ENCODE results near the gene DNTT. TPM values are rescaled to one million over a fixed set of nuclear protein-coding genes. Genes with fewer than 3 reads are reported as not detected.

The DNTT gene
- polyA plus RNA-seq, 1 donor (not counting 4 experiments of a cell fraction or from before 2014, with no cell fraction given) = not detected

- H4K20me1 ChIP-seq (ENCODE audit: control insufficient read depth, extremely low read depth, insufficient read depth, low read length) = no peaks in the 10 kb centered on the region
- no peaks in the 10 kb centered on the region for H3K9me3 ChIP-seq (ENCODE audit: control insufficient read depth, low read depth, low read length)
- no peak overlapping the region for H3K9ac ChIP-seq (ENCODE audit: control insufficient read depth, extremely low read depth, insufficient read depth, low read length)
- H2AFZ ChIP-seq (ENCODE audit: control insufficient read depth, low read length) = no peak overlapping the region
- no peak overlapping the region for H3K4me2 ChIP-seq (ENCODE audit: control insufficient read depth, extremely low read depth, insufficient read depth, low read depth, low read length)
- H3K27ac ChIP-seq (ENCODE audit: control insufficient read depth, insufficient read depth, low read length) = no peak overlapping the region
- no peaks in the 10 kb centered on the region for H3K36me3 ChIP-seq (ENCODE audit: control insufficient read depth in 2 of 2, extremely low read depth in 1 of 2, insufficient read depth in 2 of 2, low read length in 2 of 2)
- no peaks in the 10 kb centered on the region for H3K9me1 ChIP-seq (ENCODE audit: control insufficient read depth, extremely low read depth, insufficient read depth, low read length)
- H3K4me1 ChIP-seq (ENCODE audit: control insufficient read depth, extremely low read depth, insufficient read depth, low read length) = no peaks in the 10 kb centered on the region
- no peak for TF ChIP-seq EZH2 (IDR thresholded peaks at IDR 0.05; ENCODE audit: low read length)
- TF ChIP-seq CTCF (optimal IDR thresholded peaks at IDR 0.05 in 1 of 3, IDR thresholded peaks at IDR 0.05 in 1 of 3, conservative IDR thresholded peaks at IDR 0.05 in 1 of 3; ENCODE audit: extremely low read depth in 1 of 3, insufficient read depth in 2 of 3, low read length in 3 of 3) = no peak
- dilution Hi-C loops (cut with MboI; ENCODE audit: extremely low pct_ligation_motif_present, low sequenced_read_pairs) = no loop called here
- no peaks in the 10 kb centered on the region for H3K79me2 ChIP-seq (ENCODE audit: control insufficient read depth, insufficient read depth, low read length)
- no peak for FAIRE-seq
- no peaks in the 10 kb centered on the region for H3K27me3 ChIP-seq (ENCODE audit: control insufficient read depth, extremely low read depth, insufficient read depth, low read length)
- DNase-seq (ENCODE audit: low read depth, low spot score) = no peak
- no peak overlapping the region for H3K4me3 ChIP-seq (ENCODE audit: control insufficient read depth in 2 of 3, extremely low read depth in 1 of 3, insufficient read depth in 2 of 3, low read depth in 1 of 3, low read length in 3 of 3)
These were observed 35.1 kb downstream of the DNTT start for GRCh38 chr10:96339383-96339782.

GRCh38 chr10:96339956-96340904 is 36.0 kb downstream of the DNTT start:
- Histone ChIP-seq H3K9ac (ENCODE audit: control insufficient read depth, extremely low read depth, insufficient read depth, low read length) (no peak overlapping the region), H3K27ac (ENCODE audit: control insufficient read depth, insufficient read depth, low read length) (no peak overlapping the region), H3K4me1 (ENCODE audit: control insufficient read depth, extremely low read depth, insufficient read depth, low read length) (no peaks in the 10 kb centered on the region), H4K20me1 (ENCODE audit: control insufficient read depth, extremely low read depth, insufficient read depth, low read length) (no peaks in the 10 kb centered on the region), H3K27me3 (ENCODE audit: control insufficient read depth, extremely low read depth, insufficient read depth, low read length) (no peaks in the 10 kb centered on the region), H3K9me3 (ENCODE audit: control insufficient read depth, low read depth, low read length) (no peaks in the 10 kb centered on the region), H3K4me2 (ENCODE audit: control insufficient read depth, extremely low read depth, insufficient read depth, low read depth, low read length) (no peak overlapping the region), H3K9me1 (ENCODE audit: control insufficient read depth, extremely low read depth, insufficient read depth, low read length) (no peaks in the 10 kb centered on the region), H3K79me2 (ENCODE audit: control insufficient read depth, insufficient read depth, low read length) (no peaks in the 10 kb centered on the region), H3K4me3 (ENCODE audit: control insufficient read depth in 2 of 3, extremely low read depth in 1 of 3, insufficient read depth in 2 of 3, low read depth in 1 of 3, low read length in 3 of 3) (no peak overlapping the region), H3K36me3 (ENCODE audit: control insufficient read depth in 2 of 2, extremely low read depth in 1 of 2, insufficient read depth in 2 of 2, low read length in 2 of 2) (no peaks in the 10 kb centered on the region), H2AFZ (ENCODE audit: control insufficient read depth, low read length) (no peak overlapping the region)
- TF ChIP-seq CTCF (optimal IDR thresholded peaks at IDR 0.05 in 1 of 3, IDR thresholded peaks at IDR 0.05 in 1 of 3, conservative IDR thresholded peaks at IDR 0.05 in 1 of 3; ENCODE audit: extremely low read depth in 1 of 3, insufficient read depth in 2 of 3, low read length in 3 of 3) = peak; percentile 78 to 84 (median 79)
- TF ChIP-seq EZH2 (IDR thresholded peaks at IDR 0.05; ENCODE audit: low read length) = no peak
- peak; percentile 67 for FAIRE-seq
- dilution Hi-C loops (cut with MboI; ENCODE audit: extremely low pct_ligation_motif_present, low sequenced_read_pairs) = no loop called here
- peak; percentile 25 for DNase-seq (ENCODE audit: low read depth, low spot score)
